SIG-M5 treated with dmso at 0.1 percent for 504 hours (cell line): ENCODE measurements around the gene SGPP1.
"Not testable (repeated sequence)": the region's sequence is repeated elsewhere in the genome, so short reads cannot be mapped to it uniquely, and the experiment has no call there.

Experiments used
- DNase-seq: peaks from one replicate; lab custom pipeline; 2025; ENCODE audit not compliant: unreplicated experiment; lab: John Stamatoyannopoulos, UW

SGPP1 gene

DNA sequence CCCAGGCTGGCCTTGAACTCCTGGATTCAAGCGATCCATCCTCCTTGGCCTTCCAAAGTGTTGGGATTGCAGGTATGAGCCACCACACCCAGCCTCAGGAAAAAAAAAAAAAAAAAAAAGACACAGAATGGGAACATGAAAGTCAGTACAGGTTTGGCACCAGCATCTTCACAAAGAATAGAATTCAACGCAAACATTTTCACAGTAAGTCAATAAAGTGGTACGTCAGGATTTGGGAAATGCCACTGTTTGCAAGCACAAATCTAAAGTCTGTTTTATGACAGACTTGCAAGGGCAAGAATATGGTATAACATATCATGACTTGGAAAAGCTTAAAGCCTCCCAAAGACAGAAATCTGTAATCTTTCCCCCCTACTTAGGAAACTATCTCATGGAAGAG lies 51.2 kb downstream of the SGPP1 start:
- DNase-seq: no peak

- no peak for DNase-seq
These were observed 53.9 kb downstream of the SGPP1 start for GRCh38 chr14:63673886-63674497.

DNA sequence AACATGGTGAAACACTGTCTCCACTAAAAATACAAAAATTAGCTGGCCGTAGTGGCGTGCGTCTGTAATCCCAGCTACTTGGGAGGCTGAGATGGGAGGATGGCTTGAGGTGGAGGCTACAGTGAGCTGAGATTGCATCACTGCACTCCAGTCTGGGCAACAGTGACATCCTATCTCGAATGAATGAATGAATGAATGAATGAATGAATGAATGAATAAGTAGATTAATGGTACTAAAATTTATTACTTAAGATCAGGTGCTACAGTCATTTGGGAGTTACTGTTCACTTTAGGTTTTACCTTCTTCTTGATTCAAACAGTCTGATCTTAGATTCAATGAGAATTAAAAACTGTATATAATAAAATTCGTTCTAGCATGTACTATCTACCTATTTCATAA lies 54.6 kb downstream of the SGPP1 start:
- no peak for DNase-seq

DNA sequence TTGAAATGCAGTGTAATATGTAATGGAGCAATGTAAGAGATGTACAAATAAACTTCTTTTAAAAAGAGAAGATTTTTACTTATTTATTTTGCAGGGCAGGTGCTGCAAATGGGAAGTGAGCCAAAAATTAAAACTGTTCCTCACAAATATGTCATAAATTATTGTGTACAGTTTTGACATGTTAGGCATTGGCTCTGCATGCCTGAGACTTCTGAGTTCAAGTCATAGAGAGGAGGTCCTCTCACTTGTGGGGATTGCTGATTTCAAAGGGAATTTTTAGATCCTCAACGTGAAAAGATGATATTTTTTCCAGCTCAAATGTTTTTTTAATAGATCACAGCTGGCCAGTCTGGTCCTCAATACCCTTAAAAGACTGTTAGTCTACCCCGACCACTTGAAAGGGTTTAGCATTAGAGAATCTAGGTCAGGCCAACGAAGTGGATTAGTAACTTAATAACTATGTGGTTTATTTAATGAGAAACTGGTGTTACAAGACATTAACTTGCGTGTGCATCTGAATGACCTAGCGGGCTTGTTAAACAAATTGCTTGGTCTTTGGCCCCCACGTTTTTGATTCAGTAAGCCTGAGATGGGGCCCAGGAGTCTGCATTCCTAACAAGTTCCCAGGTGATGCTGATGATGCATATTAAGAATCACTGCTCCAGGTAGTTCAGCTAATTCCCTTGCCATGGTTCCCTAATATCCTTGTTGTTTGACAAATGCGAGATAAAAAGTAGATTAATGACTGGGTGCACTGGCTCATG lies 55.3 kb downstream of the SGPP1 start:
- DNase-seq: no peak

DNA sequence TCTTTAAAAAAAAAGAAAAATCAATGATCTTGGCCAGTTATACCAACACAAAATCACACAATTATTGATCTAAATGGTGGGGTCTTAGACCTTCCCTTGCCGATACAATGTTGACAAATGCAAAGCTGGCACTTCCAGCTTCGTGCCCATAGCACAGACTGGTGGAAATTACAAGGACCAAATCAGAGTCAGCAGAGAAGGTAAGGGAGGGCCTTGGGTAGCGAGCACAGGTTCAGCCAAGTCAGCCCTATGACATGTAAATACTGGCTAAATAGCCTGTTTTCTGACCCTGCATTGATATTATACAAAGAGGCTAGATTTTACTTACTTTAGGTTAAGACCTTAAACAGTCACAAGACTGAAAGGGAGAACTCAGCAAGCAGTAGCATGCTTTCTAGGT lies 55.9 kb downstream of the SGPP1 start:
- DNase-seq: no peak

GRCh38 chr14:63670692-63671091 lies 57.2 kb downstream of the SGPP1 start:
- no peak for DNase-seq

GRCh38 chr14:63666335-63666734 lies 61.5 kb downstream of the SGPP1 start:
- no peak for DNase-seq

GRCh38 chr14:63663428-63664341 lies 64.2 kb downstream of the SGPP1 start:
- no peak for DNase-seq

DNA sequence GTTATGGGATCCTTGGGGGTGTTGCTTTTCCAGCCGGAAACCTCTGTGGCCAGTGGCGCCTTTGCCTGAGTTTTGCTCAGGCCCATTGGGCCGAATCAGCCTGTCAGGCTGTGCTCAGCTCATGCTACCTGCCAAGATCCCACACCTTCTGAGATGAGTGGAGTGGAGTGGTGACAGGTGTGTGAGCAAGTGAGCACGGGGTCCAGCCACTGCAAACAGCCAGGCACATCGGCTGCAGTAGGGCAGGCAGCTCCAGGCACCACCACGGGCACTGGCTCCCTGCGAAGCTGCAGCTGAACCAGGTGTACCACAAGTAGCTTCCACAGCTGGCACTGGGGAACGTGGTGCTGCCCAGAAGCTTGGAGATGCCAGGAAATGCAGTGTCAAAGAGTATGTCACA lies 65.1 kb downstream of the SGPP1 start:
- DNase-seq: no peak

DNA sequence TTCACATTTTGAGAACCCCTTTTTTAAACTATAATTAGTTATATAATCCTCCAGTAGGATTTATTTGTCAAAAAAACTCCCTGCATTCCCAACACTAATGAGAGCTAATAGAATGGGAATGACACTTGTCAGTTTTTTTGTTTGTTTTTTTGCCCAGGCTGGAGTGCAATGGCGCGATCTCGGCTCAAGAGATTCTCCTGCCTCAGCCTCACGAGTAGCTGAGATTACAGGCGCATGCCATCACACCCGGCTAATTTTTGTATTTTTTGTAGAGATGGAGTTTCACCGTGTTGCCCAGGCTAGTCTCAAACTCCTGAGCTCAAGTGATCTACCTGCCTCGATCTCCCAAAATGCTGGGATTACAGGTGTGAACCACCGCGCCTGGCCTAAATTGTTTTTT lies 66.0 kb downstream of the SGPP1 start:
- DNase-seq: not testable (repeated sequence)

GRCh38 chr14:63659726-63660125 lies 68.1 kb downstream of the SGPP1 start:
- no peak for DNase-seq

- peak; percentile 42 for DNase-seq
These were observed 71.7 kb downstream of the SGPP1 start for GRCh38 chr14:63656194-63656593.

GRCh38 chr14:63654936-63655335 lies 72.9 kb downstream of the SGPP1 start:
- DNase-seq: no peak

- no peak for DNase-seq
These were observed 73.5 kb downstream of the SGPP1 start for GRCh38 chr14:63654346-63654745.

DNA sequence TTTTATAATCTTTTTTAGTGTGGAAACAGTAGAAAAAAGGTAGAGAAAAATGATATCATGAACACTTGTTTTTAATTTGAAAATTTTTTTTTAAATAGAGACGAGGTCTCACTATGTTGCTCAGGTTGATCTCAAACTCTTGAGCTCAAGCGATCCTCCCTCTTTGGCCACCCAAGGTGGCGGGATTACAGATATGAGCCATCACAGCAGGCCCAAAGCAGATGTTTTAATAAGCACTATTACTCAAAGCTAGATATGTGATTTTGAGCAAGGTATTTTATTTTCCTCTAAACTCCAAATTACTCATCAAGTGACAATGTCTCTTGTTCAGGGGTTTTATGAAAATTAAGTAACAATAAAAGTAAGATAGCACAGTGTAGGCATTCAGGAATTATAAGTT lies 75.5 kb downstream of the SGPP1 start:
- no peak for DNase-seq

DNA sequence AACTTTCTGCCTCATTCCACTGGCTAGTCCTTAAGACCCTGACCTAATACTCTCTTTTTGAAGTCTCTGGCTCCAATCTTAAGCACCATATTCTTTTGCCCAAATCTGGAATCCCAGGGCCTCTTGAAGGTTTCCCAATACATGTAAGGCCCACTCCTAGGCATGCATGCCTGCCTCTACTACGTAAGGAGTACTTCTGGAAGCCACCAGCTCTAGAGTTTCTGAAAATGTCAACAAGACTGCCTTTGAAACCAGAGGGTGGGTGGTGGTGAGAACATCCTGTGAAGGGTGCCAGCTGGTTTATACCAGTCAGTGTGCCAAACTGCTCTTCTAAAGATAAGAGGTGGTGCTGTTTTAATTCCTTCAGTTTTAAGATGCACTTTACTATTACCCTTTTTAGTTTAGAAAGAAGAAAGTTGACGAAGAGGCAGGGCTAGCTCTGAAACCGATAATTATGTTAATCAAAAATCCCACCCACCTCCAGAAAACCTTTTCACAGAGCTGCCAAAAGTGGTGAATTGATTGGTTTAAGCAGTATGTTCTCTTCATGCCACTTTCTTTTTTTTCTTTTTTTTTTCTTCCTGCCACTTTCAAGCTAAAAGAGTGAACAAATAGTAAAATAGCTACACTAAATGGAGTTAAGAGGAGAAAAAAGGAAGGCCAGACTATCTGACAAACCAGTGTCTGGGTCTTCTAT lies 77.5 kb downstream of the SGPP1 start:
- DNase-seq: no peak

DNA sequence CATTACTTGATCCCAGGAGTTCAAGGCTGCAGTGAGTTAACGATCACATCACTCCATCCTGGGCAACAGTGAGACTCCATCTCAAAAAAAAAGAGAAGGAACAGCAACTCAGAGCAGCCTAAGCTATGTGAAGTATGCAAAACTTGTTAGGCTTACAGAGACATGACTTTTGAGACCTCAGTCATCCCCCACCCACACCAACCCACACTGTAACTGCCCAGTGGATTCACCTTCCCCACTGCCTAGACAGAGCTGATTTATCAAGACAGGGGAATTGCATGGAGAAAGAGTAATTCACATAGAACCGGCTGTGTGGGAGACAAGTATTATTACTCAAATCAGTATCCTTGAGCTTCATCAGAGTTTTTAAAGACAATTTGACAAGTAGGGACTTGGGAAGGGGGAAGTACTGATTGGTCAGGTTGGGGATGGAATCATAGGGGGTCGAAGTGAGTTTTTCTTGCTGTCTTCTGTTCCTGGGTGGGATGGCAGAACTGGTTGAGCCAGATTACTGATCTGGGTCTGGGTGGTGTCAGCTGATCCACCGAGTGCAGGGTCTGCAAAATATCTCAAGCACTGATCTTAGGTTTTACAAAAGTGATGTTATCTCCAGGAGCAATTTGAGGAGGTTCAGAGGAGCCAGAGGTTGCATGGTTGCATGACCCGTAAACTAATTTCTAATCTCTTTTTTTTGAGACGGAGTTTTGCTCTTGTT lies 80.0 kb downstream of the SGPP1 start:
- no peak for DNase-seq

DNA sequence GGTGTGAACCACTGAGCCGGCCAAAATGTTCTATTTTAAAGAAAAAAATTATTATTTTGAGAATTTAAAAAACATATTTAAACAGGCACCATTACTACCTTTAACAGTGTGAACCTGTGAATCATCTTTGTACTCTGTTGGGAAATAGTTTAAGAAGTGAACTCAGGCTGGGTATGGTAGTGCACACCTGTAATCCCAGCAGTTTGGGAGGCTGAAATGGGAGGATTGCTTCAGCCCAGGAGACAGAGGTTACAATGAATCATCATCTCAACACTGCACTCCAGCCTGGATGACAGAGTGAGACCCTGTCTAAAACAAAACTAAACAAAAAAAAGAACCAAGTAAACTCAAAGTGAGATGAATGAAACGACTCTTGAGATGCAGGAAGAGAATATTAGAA lies 83.1 kb downstream of the SGPP1 start:
- DNase-seq: no peak

DNA sequence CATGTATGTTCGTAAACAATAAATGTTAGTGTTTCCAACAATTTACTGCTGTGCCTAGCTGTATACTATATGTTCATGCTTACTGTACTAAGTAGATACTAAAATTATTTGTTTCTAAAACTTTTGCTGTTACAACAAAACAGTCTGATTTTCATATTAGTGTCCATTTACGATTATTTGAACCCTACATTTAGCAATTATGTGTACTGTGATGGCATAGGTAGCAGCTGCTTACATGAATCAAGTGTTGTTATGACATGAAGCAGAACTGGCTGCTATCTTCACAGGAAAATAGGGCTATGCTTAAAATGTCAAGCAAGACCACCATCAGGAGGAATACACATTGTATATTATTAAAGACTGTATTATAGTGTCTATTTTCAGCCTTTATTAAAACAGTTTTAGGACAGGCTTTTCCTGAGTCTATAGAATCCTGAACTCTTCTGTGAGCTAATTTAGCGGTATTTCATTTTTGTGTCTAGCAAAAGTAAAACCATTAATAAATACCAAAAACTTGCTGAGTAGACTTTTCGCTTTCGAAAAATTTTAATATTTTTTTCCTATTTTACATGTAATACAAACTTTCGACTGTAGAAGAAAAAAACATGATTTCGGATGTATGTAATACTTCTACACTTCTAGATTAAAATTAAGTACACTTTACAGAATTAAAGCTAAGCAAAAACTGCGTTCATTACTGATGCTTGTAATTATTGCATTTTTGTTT lies 85.0 kb downstream of the SGPP1 start:
- DNase-seq: no peak

- peak; percentile 98 for DNase-seq
These were observed 85.6 kb downstream of the SGPP1 start for GRCh38 chr14:63642229-63642611.
